Muscle layer of duodenum (tissue), 2 donors: Measurements from ENCODE around the gene RUNDC3A.
"Not testable (repeated sequence)": the region's sequence is repeated elsewhere in the genome, so short reads cannot be mapped to it uniquely, and the experiment has no call there.

Experiments used
- H3K27ac ChIP-seq: one replicate; pipeline ENCODE4 v1.7.0; 2013; ENCODE audit warnings: mild to moderate bottlenecking, low read length
- H3K27me3 ChIP-seq: one replicate; pipeline ENCODE4 v1.7.0; 2013; ENCODE audit warnings: low read depth, mild to moderate bottlenecking, control low read depth, low read length
- H3K36me3 ChIP-seq, 2 donors: one replicate each; pipeline ENCODE4 v1.7.0; 2013; ENCODE audit warnings: low read length in 2 of 2, control low read depth in 1 of 2, mild to moderate bottlenecking in 1 of 2; ENCODE audit not compliant: insufficient read depth in 2 of 2, control insufficient read depth in 1 of 2
- H3K4me1 ChIP-seq, 2 donors: one replicate each; pipeline ENCODE4 v1.7.0; 2013; ENCODE audit warnings: low read length in 2 of 2, mild to moderate bottlenecking in 2 of 2, control low read depth in 1 of 2, moderate library complexity in 1 of 2; ENCODE audit not compliant: insufficient read depth in 2 of 2, control insufficient read depth in 1 of 2
- H3K4me3 ChIP-seq, 2 donors: one replicate each; pipeline ENCODE4 v1.7.0; 2013; ENCODE audit warnings: low read length in 2 of 2, low read depth in 1 of 2, mild to moderate bottlenecking in 1 of 2
- H3K9me3 ChIP-seq, 2 donors: one replicate each; pipeline ENCODE4 v1.7.0; 2013; ENCODE audit warnings: low read length in 2 of 2, control low read depth in 1 of 2, mild to moderate bottlenecking in 1 of 2; ENCODE audit not compliant: control insufficient read depth in 1 of 2
- donor health status: healthy.

RUNDC3A gene

GRCh38 chr17:44347206-44348055, 39.0 kb downstream of the RUNDC3A start:
- H3K4me3 ChIP-seq, H3K27ac ChIP-seq, H3K27me3 ChIP-seq: not testable (repeated sequence)

GRCh38 chr17:44348234-44348987, 40.0 kb downstream of the RUNDC3A start:
- peaks cover 0 to 27% of the 10 kb centered on the region in 2 donors for H3K4me1 ChIP-seq
- H3K36me3 ChIP-seq = peaks cover 17 to 45% of the 10 kb centered on the region in 2 donors
- no peak overlapping the region for H3K4me3 ChIP-seq
- no peaks in the 10 kb centered on the region for H3K9me3 ChIP-seq
- H3K27me3 ChIP-seq = no peaks in the 10 kb centered on the region
- no peak overlapping the region for H3K27ac ChIP-seq

More at GRCh38 chr17:44347206-44348055, 39.0 kb downstream of the RUNDC3A start:
- H3K4me1 ChIP-seq = peaks cover 0 to 27% of the 10 kb centered on the region in 2 donors
- not testable (repeated sequence) for H3K9me3 ChIP-seq
- peaks cover 17 to 39% of the 10 kb centered on the region in 2 donors for H3K36me3 ChIP-seq

GRCh38 chr17:44348988-44349364, 40.6 kb downstream of the RUNDC3A start:
- H3K4me3 ChIP-seq = no peak overlapping the region
- no peaks in the 10 kb centered on the region for H3K9me3 ChIP-seq
- no peak overlapping the region for H3K27ac ChIP-seq
- H3K4me1 ChIP-seq = peaks cover 0 to 27% of the 10 kb centered on the region in 2 donors
- no peaks in the 10 kb centered on the region for H3K27me3 ChIP-seq
- peaks cover 17 to 45% of the 10 kb centered on the region in 2 donors for H3K36me3 ChIP-seq

- H3K27ac ChIP-seq = no peak overlapping the region
- H3K4me1 ChIP-seq = peaks cover 0 to 22% of the 10 kb centered on the region in 2 donors
- H3K9me3 ChIP-seq = no peaks in the 10 kb centered on the region
- peaks cover 17 to 45% of the 10 kb centered on the region in 2 donors for H3K36me3 ChIP-seq
- no peak overlapping the region for H3K4me3 ChIP-seq
- H3K27me3 ChIP-seq = no peaks in the 10 kb centered on the region
Measured at GRCh38 chr17:44349553-44350070, 41.2 kb downstream of the RUNDC3A start.

- H3K9me3 ChIP-seq = no peaks in the 10 kb centered on the region
- H3K36me3 ChIP-seq = peaks cover 17 to 45% of the 10 kb centered on the region in 2 donors
- no peak overlapping the region for H3K4me3 ChIP-seq
Measured at GRCh38 chr17:44350733-44351226, 42.4 kb downstream of the RUNDC3A start.

GRCh38 chr17:44351464-44351863, 43.1 kb downstream of the RUNDC3A start:
- Histone ChIP-seq H3K4me3 (no peak overlapping the region), H3K4me1 (peaks cover 0 to 13% of the 10 kb centered on the region in 2 donors), H3K9me3 (no peaks in the 10 kb centered on the region), H3K27ac (no peak overlapping the region), H3K27me3 (no peaks in the 10 kb centered on the region), H3K36me3 (peaks cover 17 to 45% of the 10 kb centered on the region in 2 donors)

More at GRCh38 chr17:44350733-44351226, 42.4 kb downstream of the RUNDC3A start:
- peaks cover 0 to 20% of the 10 kb centered on the region in 2 donors for H3K4me1 ChIP-seq
- no peaks in the 10 kb centered on the region for H3K27me3 ChIP-seq
- no peak overlapping the region for H3K27ac ChIP-seq

- Histone ChIP-seq H3K9me3 (no peaks in the 10 kb centered on the region), H3K4me3 (no peak overlapping the region), H3K4me1 (peaks cover 0 to 12% of the 10 kb centered on the region in 2 donors), H3K27ac (no peak overlapping the region), H3K36me3 (peaks cover 17 to 45% of the 10 kb centered on the region in 2 donors), H3K27me3 (no peaks in the 10 kb centered on the region)
Measured at GRCh38 chr17:44351961-44352827, 43.8 kb downstream of the RUNDC3A start.

GRCh38 chr17:44352828-44353671, 44.6 kb downstream of the RUNDC3A start:
- H3K27me3 ChIP-seq = no peaks in the 10 kb centered on the region
- H3K36me3 ChIP-seq = peaks cover 17 to 45% of the 10 kb centered on the region in 2 donors

GRCh38 chr17:44353672-44354331, 45.4 kb downstream of the RUNDC3A start:
- peaks cover 17 to 42% of the 10 kb centered on the region in 2 donors for H3K36me3 ChIP-seq
- peak overlapping the region in 1 of 2 donors; percentile 34 for H3K4me3 ChIP-seq
- no peaks in the 10 kb centered on the region for H3K27me3 ChIP-seq
- H3K4me1 ChIP-seq = peaks cover 0 to 4% of the 10 kb centered on the region in 2 donors
- H3K27ac ChIP-seq = no peak overlapping the region
- H3K9me3 ChIP-seq = no peaks in the 10 kb centered on the region

More at GRCh38 chr17:44352828-44353671, 44.6 kb downstream of the RUNDC3A start:
- peak overlapping the region in 1 of 2 donors; percentile 34 for H3K4me3 ChIP-seq
- no peaks in the 10 kb centered on the region for H3K9me3 ChIP-seq
- peaks cover 0 to 12% of the 10 kb centered on the region in 2 donors for H3K4me1 ChIP-seq
- no peak overlapping the region for H3K27ac ChIP-seq
